Activated CD8-positive, alpha-beta T cell treated with anti-CD3 and anti-CD28 coated beads, Interleukin-2, amount 10 ng/mL, durations not matched to agents 7 days and 5 days (primary cell): ENCODE results near the gene GAPVD1. TPM values are rescaled to one million over a fixed set of nuclear protein-coding genes. Genes with fewer than 3 reads are reported as not detected.

Experiments
- ATAC-seq: fragments of 150-1000 bp; cut with Tn5 transposase; one replicate; pipeline ENCODE4 v1.10.0; 2021; ENCODE audit warnings: moderate library complexity
- CTCF ChIA-PET: fragments of 350-600 bp; sonication (Branson Sonifier 250); formaldehyde crosslinking; loops from one replicate; lab custom pipeline; 2021; ENCODE audit warnings: antibody characterized with exemption; lab: Charles Lee
- POLR2A ChIA-PET: fragments of 350-600 bp; sonication (Branson Sonifier 250); formaldehyde crosslinking; loops from one replicate; lab custom pipeline; 2021; ENCODE audit warnings: antibody characterized with exemption; lab: Charles Lee
- DNase-seq: peaks from one replicate; pipeline ENCODE4 v3.0.0-alpha.2; 2020
- H3K27ac Mint-ChIP-seq: one replicate; pipeline ENCODE4 v1.8.0; 2021; ENCODE audit warnings: mild to moderate bottlenecking, mixed read lengths
- H3K27me3 Mint-ChIP-seq: one replicate; pipeline ENCODE4 v1.8.0; 2021; ENCODE audit warnings: low read depth, mixed read lengths
- H3K36me3 Mint-ChIP-seq: one replicate; pipeline ENCODE4 v1.8.0; 2021; ENCODE audit warnings: low read depth, mixed read lengths
- H3K4me1 Mint-ChIP-seq: one replicate; pipeline ENCODE4 v1.8.0; 2021; ENCODE audit warnings: low read depth, mixed read lengths
- H3K4me3 Mint-ChIP-seq: one replicate; pipeline ENCODE4 v1.8.0; 2021; ENCODE audit warnings: mild to moderate bottlenecking, mixed read lengths
- H3K9me3 Mint-ChIP-seq: one replicate; pipeline ENCODE4 v1.8.0; 2022; ENCODE audit warnings: mixed read lengths; ENCODE audit not compliant: insufficient read depth
- total RNA-seq, 2 experiments: library from RNA; stranded (reverse); gene quantifications; one replicate each; pipeline ENCODE4 v1.2.3, GENCODE V29; 2021

Gene GAPVD1
- total RNA-seq, 2 experiments from 2014 or later, result 52.1 to 59.4 TPM

DNA sequence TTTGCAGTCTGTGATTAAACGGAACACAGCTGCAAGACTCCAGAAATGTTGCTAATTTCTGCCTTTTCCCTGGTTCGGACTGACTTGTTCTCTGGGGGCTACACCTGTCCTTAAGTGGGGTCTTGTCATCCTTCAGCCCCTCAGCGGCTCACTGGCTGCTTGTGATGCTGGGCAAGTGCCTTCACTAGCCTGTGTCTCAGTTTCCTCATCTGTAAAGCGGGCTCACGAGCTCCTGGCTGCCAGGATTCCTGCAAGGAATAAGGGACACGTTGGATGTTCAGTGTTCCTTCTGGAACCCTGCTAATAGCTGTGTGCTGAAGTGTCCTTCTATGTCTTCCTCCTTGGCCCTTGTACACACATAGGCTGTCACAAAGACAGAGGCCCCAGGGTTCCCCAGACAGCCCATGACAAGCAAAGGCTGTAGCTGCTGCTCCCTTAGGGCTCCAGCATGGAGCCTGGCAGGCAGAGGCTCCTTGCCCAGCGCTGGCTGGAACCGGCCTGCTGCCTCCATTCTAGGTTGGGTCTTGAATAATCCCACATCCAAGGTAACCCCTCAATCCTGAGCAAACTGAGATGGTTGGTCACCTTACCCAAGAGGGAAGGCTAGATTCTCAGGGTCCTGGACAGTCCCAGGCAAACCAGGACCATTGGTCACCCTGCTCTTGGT is 116.1 kb downstream of the GAPVD1 start:
- Mint-ChIP-seq H3K9me3 (no peaks in the 10 kb centered on the region), H3K27ac (no peak overlapping the region), H3K27me3 (peaks cover 7% of the 10 kb centered on the region), H3K4me1 (peaks cover 4% of the 10 kb centered on the region), H3K4me3 (no peak overlapping the region), H3K36me3 (no peaks in the 10 kb centered on the region)
- POLR2A ChIA-PET, result no interaction called here
- ATAC-seq, result no peak
- DNase-seq, result no peak
- CTCF ChIA-PET, result interaction anchor here (0.7 to 1.3 kb wide), 3 partner anchors 122 to 605 kb away, joined by 4 to 5 read pairs (median 4); no protein-coding TSS in a partner anchor

DNA sequence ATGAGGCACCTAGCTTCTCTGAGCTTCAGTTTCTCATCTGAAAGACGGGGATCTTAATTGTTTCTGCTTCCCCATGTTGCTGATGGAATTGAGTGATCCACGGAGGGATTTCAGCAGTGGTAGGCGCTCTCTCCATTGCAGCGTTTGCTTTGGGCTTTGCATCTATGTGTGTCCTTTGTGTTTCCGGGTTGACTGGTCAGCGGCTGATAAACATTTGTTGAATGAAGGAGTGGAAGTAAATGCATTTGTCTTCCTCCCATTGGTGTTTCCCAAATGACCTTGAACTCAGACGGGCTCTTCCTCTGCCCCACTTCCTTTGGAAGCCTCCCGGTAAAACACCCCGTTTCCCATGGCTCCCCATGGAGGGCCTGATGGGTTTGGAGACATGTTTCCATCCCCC is 117.2 kb downstream of the GAPVD1 start:
- Mint-ChIP-seq H3K36me3 (no peaks in the 10 kb centered on the region), H3K27me3 (peaks cover 6% of the 10 kb centered on the region), H3K9me3 (no peaks in the 10 kb centered on the region), H3K4me3 (no peak overlapping the region), H3K4me1 (peaks cover 4% of the 10 kb centered on the region), H3K27ac (no peak overlapping the region)
- ATAC-seq (no peak), DNase-seq (no peak)
- ChIA-PET POLR2A (no interaction called here), CTCF (interaction anchor here (1.1 kb wide), 1 partner anchor 10 kb away, joined by 3 read pairs; no protein-coding TSS in a partner anchor)

DNA sequence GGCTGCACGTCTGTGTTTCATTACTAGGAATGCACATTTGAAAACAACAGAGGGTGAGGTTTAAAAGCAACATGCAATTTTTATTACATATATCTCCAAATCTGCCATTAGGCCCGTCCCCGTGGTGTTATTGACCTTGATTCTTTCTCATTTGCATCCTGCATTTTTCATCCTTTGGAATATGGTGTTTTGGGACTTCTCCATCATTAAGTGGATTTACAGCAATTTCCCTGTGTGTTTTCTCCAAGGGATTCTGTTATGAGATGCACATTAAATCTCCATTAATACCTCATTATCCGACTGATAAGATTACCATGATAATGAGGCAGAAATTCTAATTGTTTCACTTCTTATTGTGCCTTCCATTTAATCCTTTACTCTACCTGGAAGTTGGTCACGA is 117.6 kb downstream of the GAPVD1 start:
- Mint-ChIP-seq H3K36me3 (no peaks in the 10 kb centered on the region), H3K9me3 (no peaks in the 10 kb centered on the region), H3K4me3 (no peak overlapping the region), H3K27me3 (peaks cover 5% of the 10 kb centered on the region), H3K27ac (no peak overlapping the region), H3K4me1 (peaks cover 4% of the 10 kb centered on the region)
- DNase-seq, result no peak
- no peak for ATAC-seq
- ChIA-PET POLR2A (no interaction called here), CTCF (interaction anchor here (1.1 kb wide), 1 partner anchor 11 kb away, joined by 3 read pairs; no protein-coding TSS in a partner anchor)

DNA sequence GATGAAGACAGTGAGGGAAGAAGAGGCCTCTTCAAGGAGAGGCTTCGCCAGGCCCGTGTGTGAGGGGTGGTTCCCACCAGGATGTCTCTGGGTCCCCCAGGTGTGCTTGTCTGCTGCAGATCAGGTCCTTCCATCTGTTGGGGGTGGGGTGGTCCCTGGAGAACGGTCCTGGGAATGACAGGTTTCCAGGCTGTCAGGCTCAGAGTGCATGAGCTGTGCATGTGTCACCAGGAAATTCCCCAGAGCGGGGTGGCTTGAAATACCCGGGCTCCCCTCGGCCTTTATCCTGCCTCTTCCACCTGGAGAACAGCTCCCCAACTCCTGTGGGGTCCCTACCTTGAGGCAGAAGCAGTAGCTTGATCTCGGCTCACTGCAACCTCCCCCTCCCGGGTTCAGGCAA is 118.8 kb downstream of the GAPVD1 start:
- POLR2A ChIA-PET, result interaction anchor here (0.6 kb wide), 1 partner anchor 119 kb away, joined by 3 read pairs; no protein-coding TSS in a partner anchor
- Mint-ChIP-seq H3K27ac (no peak overlapping the region), H3K9me3 (no peaks in the 10 kb centered on the region), H3K36me3 (no peaks in the 10 kb centered on the region), H3K4me1 (no peaks in the 10 kb centered on the region), H3K27me3 (peaks cover 5% of the 10 kb centered on the region), H3K4me3 (no peak overlapping the region)
- ATAC-seq (no peak), DNase-seq (no peak)
- CTCF ChIA-PET, result no interaction called here

DNA sequence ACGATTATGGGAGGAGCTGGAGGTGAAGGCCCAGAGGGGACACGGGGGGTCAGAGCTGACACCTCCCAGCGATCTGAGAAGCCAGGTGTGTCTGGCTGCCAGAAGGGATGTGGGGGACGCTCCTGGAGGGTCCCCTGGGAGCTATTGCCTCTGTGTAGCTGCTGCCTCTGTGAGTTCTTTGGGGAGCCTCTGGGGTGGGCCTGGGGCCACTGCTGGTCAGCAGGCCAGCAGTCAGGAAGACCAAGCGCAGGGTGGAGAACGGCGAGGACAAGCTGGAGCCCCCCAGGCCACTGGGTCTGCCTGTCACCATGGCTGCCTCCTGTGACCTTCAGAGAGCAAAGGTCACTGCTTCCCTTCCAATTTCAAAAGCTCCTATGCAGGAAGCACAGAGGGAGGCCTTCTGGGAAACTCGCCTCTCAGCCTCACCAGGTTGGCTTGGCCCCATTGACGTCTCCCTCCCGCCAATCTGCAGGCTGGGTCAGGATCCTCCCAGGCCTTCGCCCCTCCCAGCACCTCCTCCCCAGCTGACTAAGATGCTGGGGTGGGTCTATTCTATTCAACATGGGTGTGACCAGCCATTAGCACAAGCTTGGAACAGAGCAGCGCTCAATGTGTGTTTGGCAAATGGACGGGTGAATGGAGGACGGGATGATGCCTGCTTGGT is 126.4 kb downstream of the GAPVD1 start:
- no peak overlapping the region for H3K4me3 Mint-ChIP-seq
- no peaks in the 10 kb centered on the region for H3K4me1 Mint-ChIP-seq
- H3K9me3 Mint-ChIP-seq, result no peaks in the 10 kb centered on the region
- no peaks in the 10 kb centered on the region for H3K27me3 Mint-ChIP-seq
- no peak overlapping the region for H3K27ac Mint-ChIP-seq
- ChIA-PET CTCF (no interaction called here), POLR2A (no interaction called here)
- ATAC-seq (no peak), DNase-seq (no peak)
- no peaks in the 10 kb centered on the region for H3K36me3 Mint-ChIP-seq

DNA sequence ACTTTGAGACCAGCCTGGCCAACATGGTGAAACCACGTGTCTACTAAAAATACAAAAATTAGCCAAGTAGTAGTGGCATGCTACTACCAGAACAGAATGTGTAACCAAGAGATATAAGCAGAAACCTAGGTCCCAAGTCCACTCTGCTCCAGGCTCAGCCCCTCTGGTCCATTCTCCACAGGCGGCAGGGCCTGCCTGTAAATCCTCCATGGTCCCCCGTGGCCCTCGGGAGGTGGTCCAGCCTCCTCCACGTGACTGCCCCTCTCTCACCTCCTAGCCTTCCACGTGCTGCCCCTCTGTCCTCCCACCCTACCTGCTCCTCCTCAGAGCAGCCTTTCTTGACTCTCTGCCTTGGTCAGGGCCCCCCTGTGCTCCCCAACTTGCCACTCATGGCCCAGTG is 127.4 kb downstream of the GAPVD1 start:
- CTCF ChIA-PET, result interaction anchor here (2.0 kb wide), 1 partner anchor 19 kb away, joined by 5 read pairs; no protein-coding TSS in a partner anchor
- POLR2A ChIA-PET, result no interaction called here
- Mint-ChIP-seq H3K4me3 (no peak overlapping the region), H3K9me3 (no peaks in the 10 kb centered on the region), H3K27ac (no peak overlapping the region), H3K36me3 (no peaks in the 10 kb centered on the region), H3K4me1 (no peaks in the 10 kb centered on the region), H3K27me3 (no peaks in the 10 kb centered on the region)
- no peak for ATAC-seq
- no peak for DNase-seq

DNA sequence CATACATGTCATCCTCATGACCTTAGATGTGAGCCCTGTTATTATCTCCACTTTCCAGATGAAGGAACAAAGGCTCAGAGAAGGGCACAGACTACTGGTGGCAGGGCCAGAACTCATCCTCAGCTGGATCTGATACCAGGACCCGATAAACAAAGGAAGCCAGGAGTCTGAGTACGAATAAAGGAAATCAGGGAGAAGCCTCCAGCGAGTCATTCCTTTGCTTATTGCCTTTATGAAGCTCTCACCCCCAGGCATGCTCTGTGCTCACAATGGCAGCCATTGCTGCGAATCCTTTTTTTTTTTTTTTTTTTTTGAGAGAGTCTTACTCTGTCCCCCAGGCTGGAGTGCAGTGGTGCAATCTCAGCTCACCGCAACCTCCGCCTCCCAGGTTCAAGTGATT is 130.1 kb downstream of the GAPVD1 start:
- H3K27me3 Mint-ChIP-seq, result no peaks in the 10 kb centered on the region
- ATAC-seq (no peak), DNase-seq (no peak)
- no peak overlapping the region for H3K4me3 Mint-ChIP-seq
- H3K4me1 Mint-ChIP-seq, result no peaks in the 10 kb centered on the region
- POLR2A ChIA-PET, result no interaction called here
- no peaks in the 10 kb centered on the region for H3K36me3 Mint-ChIP-seq
- H3K27ac Mint-ChIP-seq, result no peak overlapping the region
- H3K9me3 Mint-ChIP-seq, result no peaks in the 10 kb centered on the region
- CTCF ChIA-PET, result no interaction called here

DNA sequence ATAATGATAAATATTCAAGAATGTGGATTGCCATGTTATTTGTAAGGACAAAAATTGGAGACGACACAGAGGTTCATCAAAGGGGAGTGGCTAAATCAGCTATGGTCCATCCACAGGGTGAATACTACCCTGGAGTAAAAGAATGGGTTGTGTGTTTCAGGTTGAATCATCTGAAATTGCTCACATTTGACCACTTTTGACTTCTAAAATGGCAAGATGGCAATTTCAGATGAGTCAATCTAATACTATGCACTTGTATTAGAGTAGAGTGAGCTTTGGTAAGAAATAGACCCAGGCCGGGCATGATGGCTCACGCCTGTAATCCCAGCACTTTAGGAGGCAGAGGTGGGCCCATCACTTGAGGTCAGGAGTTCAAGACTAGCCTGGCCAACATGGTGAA is 131.8 kb downstream of the GAPVD1 start:
- Mint-ChIP-seq H3K27ac (no peak overlapping the region), H3K4me3 (no peak overlapping the region), H3K27me3 (peaks cover 2% of the 10 kb centered on the region), H3K36me3 (no peaks in the 10 kb centered on the region), H3K9me3 (no peaks in the 10 kb centered on the region), H3K4me1 (peaks cover 3% of the 10 kb centered on the region)
- ChIA-PET POLR2A (no interaction called here), CTCF (interaction anchor here (1.5 kb wide), 1 partner anchor 14 kb away, joined by 7 read pairs; no protein-coding TSS in a partner anchor)
- DNase-seq, result no peak
- ATAC-seq, result no peak

DNA sequence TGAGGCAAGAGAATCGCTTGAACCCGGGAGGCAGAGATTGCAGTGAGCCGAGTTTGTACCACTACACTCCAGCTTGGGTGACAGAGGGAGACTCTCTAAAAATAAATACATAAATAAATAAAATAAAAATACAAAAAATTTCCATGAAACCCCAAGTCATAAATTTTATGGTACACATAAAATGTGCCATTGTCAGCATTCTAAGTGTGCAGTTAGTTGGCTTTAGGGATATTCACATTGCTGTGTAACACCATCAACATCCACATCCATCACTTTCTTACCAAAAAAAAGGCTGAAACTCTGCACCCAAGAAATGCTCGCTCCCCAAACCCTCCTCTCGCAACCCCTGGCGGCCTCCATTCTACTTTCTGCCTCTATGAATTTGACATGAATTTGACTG is 135.2 kb downstream of the GAPVD1 start:
- ATAC-seq, result no peak
- Mint-ChIP-seq H3K4me1 (peaks cover 3% of the 10 kb centered on the region), H3K9me3 (no peaks in the 10 kb centered on the region), H3K4me3 (no peak overlapping the region), H3K27me3 (peaks cover 2% of the 10 kb centered on the region), H3K27ac (no peak overlapping the region), H3K36me3 (no peaks in the 10 kb centered on the region)
- DNase-seq, result no peak
- CTCF ChIA-PET, result no interaction called here
- POLR2A ChIA-PET, result interaction anchor here (0.7 kb wide), 1 partner anchor 239 kb away, joined by 3 read pairs; no protein-coding TSS in a partner anchor

DNA sequence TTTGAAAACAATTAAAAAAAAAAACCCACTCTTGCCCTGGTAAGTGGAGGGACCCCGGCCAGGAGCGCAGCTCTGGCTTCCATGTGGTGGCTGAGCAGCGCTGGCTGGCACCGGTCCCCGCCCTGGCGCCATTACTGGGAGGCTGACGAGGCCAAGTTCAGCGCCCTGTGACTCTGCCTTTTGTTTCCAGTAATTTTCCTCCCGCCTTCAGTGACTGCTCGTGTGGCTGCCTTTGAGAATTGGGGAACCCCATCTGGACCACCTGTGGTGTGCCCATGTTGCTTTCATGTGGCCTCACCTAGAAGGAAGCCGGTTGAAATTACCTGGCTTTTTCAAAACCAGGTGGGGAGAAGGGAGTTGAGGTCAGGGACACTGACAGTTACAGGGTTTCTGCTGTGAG is 136.1 kb downstream of the GAPVD1 start:
- Mint-ChIP-seq H3K27me3 (peaks cover 2% of the 10 kb centered on the region), H3K4me3 (no peak overlapping the region), H3K36me3 (no peaks in the 10 kb centered on the region), H3K9me3 (no peaks in the 10 kb centered on the region), H3K27ac (no peak overlapping the region), H3K4me1 (peaks cover 3% of the 10 kb centered on the region)
- ATAC-seq (no peak), DNase-seq (no peak)
- CTCF ChIA-PET, result no interaction called here
- POLR2A ChIA-PET, result no interaction called here

DNA sequence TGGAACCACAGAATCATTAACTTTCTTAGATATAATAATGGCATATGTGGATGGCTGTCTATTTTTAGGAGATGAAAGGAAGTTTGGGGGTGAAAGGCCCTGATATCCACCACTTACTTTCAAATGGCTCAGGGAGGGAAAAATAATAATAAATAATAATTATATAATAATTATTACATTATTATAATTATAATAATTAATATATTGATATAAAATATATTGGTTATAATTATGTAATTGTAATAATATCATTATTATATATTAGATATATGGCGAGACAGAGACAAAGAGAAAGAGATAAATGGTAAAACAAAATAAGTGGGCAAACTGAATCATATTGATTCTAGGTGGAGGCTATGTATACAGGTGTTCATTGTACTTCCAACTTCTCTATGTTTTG is 136.6 kb downstream of the GAPVD1 start:
- H3K36me3 Mint-ChIP-seq, result no peaks in the 10 kb centered on the region
- no peaks in the 10 kb centered on the region for H3K9me3 Mint-ChIP-seq
- CTCF ChIA-PET, result interaction anchor here (1.6 kb wide), 1 partner anchor 10 kb away, joined by 6 read pairs; no protein-coding TSS in a partner anchor
- no peak overlapping the region for H3K27ac Mint-ChIP-seq
- ATAC-seq, result no peak
- POLR2A ChIA-PET, result interaction anchor here (0.6 kb wide), 1 partner anchor 249 kb away, joined by 3 read pairs; no protein-coding TSS in a partner anchor
- H3K27me3 Mint-ChIP-seq, result peaks cover 2% of the 10 kb centered on the region
- H3K4me1 Mint-ChIP-seq, result peaks cover 3% of the 10 kb centered on the region
- no peak overlapping the region for H3K4me3 Mint-ChIP-seq
- no peak for DNase-seq

DNA sequence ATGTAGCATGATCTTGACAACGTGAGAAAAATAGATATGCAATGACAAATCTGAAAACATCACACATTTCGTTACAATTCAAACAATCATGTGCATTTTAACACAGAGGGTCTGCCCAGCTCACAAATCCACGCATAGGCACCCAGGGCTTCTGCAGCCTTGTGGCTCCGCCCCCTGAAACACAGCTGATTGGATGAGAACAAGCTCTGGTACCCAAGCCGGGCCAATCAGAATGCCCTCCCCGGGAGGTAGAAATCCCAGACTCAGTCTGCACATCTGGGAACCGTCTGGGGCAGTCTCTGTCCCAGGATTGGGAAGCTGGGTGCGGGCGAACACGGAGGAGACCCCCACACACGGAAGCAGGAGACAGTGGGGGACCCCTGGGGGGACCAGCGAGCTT is 137.5 kb downstream of the GAPVD1 start:
- no peak overlapping the region for H3K27ac Mint-ChIP-seq
- CTCF ChIA-PET, result interaction anchor here (1.6 kb wide), 1 partner anchor 9 kb away, joined by 6 read pairs; no protein-coding TSS in a partner anchor
- no peak for ATAC-seq

More for the DNA sequence above, 137.5 kb downstream of the GAPVD1 start:
- H3K9me3 Mint-ChIP-seq, result no peaks in the 10 kb centered on the region
- H3K27me3 Mint-ChIP-seq, result peaks cover 2% of the 10 kb centered on the region
- peaks cover 3% of the 10 kb centered on the region for H3K4me1 Mint-ChIP-seq
- POLR2A ChIA-PET, result no interaction called here
- no peak overlapping the region for H3K4me3 Mint-ChIP-seq
- no peaks in the 10 kb centered on the region for H3K36me3 Mint-ChIP-seq
- no peak for DNase-seq
